HG03097 (cell line): ENCODE results near the gene CTSW.

Experiments used
- ATAC-seq: cut with Tn5 transposase; IDR thresholded peaks from one replicate; pipeline ENCODE4 v1.9.1; 2021; ENCODE audit not compliant: unreplicated experiment, low FRiP score

The CTSW gene

DNA sequence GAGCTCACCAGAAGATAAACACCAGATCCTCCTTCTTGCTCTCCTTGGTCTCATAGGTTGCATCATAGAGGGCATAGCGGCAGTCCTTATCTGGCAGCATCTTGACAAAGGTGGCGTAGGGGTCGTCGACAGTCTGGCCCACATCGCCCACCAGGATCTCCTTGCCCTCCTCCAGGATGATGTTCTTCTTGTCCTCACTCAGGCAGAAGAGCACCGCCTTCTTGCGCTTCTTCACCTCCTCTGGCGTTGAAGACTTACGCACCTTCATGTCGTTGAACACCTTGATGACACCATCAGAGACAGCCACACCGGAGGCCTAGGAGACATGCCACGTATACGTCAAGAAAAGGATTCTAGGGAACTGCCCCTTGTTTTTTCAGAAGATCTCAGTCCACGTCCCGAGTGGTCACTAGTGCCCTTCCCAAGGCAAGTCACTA lies 23.7 kb upstream of the CTSW start:
- ATAC-seq: no peak

GRCh38 chr11:65856689-65857499 lies 22.7 kb upstream of the CTSW start:
- peak; percentile 20 for ATAC-seq

DNA sequence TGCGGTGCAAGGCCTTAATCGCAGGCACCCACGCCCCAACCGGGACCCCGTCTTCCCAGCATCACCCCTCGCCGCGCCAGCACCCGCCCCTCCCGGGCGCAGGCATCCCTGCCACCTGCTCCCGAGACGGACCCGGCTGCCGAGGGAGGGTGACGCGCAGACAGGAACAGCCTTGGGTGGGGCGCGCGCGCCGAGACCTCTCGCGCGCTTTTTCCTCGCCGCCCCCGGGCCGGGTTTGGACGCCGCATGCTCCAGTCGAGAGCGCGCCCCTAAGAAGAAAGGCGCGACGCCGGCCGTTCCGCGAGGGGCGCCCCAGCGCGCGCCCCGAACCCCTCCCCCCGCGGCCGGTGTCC lies 22.2 kb upstream of the CTSW start:
- peak; percentile 9 for ATAC-seq

- peak; percentile 48 for ATAC-seq
Measured at GRCh38 chr11:65857853-65858680, 21.6 kb upstream of the CTSW start, which contains the start of gene CFL1. Gene CFL1, minus strand, starts transcription at chr11:65858180. Its CDS starts 81 bp downstream, at chr11:65858099.

GRCh38 chr11:65858681-65859087 lies 21.0 kb upstream of the CTSW start:
- ATAC-seq: no peak

GRCh38 chr11:65859095-65859811 lies 20.4 kb upstream of the CTSW start:
- peak; percentile 39 for ATAC-seq

GRCh38 chr11:65859812-65860277 lies 19.8 kb upstream of the CTSW start:
- ATAC-seq: no peak

GRCh38 chr11:65860278-65861164 lies 19.1 kb upstream of the CTSW start, which contains the start of gene MUS81:
Gene MUS81, plus strand, starts transcription at chr11:65860433. Its CDS starts 321 bp downstream, at chr11:65860754.
- peak; percentile 21 for ATAC-seq

DNA sequence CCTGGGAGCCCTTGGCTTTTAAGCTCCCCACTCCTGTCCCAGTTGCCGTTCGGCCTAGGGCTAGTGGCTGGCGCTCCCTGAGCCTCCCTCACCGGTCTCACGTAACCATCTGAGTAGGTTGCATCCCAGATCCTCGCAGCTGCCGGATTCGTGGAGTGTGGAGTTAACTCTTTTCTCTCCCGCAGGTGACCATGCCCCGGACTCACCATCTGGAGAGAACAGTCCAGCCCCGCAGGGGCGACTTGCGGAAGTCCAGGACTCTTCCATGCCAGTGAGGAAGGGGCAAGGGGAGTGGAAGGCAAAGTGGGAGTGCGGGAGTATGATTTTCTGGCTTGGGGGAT lies 18.5 kb upstream of the CTSW start:
- ATAC-seq: no peak

GRCh38 chr11:65861533-65862183 lies 18.0 kb upstream of the CTSW start:
- no peak for ATAC-seq

GRCh38 chr11:65862191-65862735 lies 17.4 kb upstream of the CTSW start:
- no peak for ATAC-seq

DNA sequence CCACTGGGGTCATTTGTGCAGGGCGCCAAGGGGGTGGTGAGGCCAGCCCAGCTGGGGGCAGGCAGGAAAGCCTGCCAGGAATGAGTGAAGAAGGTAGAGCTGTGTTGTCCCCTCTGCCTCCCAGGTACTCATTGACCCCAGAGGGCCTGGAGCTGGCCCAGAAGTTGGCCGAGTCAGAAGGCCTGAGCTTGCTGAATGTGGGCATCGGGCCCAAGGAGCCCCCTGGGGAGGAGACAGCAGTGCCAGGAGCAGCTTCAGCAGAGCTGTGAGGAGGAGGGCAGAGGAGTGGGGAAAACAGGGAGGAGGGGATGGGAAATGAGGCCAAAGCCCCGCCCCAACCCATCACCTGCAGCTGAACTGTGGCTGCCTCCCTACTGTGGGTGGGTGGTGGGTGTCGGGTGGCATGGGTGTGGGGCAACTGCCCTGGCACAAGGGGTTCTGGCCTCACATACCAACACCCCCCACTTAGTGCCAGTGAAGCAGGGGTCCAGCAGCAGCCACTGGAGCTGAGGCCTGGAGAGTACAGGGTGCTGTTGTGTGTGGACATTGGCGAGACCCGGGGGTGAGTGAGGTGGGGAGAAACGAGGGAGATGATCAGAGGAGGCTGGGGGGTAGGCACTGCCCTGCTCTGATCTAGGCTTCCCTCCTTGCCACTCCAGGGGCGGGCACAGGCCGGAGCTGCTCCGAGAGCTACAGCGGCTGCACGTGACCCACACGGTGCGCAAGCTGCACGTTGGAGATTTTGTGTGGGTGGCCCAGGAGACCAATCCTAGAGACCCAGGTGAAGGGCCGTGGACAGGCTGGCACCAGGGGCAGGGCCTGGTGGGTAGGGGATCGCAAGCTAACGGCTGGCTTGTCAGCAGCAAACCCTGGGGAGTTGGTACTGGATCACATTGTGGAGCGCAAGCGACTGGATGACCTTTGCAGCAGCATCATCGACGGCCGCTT lies 16.4 kb upstream of the CTSW start:
- ATAC-seq: no peak

- no peak for ATAC-seq
Measured at GRCh38 chr11:65863889-65864705, 15.5 kb upstream of the CTSW start.

DNA sequence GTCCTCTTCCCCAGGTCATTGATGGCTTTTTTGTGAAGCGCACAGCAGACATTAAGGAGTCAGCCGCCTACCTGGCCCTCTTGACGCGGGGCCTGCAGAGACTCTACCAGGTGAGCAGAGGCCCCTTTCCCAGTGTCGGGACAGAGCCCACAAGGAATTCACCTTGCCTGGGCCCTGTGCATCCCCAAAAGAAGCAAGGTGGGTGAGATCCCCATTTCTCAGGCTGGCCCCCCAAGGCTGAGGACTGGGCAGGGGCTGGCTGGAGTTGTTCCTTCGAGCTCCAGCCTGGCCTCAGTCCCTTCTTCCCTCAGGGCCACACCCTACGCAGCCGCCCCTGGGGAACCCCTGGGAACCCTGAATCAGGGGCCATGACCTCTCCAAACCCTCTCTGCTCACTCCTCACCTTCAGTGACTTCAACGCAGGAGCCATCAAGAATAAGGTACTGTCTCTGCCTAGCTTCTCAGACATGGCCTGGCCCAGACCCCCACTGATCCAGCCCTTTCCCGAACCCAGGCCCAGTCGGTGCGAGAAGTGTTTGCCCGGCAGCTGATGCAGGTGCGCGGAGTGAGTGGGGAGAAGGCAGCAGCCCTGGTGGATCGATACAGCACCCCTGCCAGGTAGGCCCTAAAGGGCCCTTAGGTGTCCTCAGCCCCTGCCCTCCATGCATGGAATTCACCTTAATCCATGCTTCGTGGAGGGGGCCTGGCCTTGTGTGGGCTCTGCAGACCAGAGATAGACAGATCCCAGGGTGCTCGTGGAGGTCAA lies 14.7 kb upstream of the CTSW start:
- ATAC-seq: no peak

GRCh38 chr11:65865550-65866172 lies 14.0 kb upstream of the CTSW start:
- ATAC-seq: no peak
